Measurements from ENCODE around the gene THSD7B.

The THSD7B gene

DNA sequence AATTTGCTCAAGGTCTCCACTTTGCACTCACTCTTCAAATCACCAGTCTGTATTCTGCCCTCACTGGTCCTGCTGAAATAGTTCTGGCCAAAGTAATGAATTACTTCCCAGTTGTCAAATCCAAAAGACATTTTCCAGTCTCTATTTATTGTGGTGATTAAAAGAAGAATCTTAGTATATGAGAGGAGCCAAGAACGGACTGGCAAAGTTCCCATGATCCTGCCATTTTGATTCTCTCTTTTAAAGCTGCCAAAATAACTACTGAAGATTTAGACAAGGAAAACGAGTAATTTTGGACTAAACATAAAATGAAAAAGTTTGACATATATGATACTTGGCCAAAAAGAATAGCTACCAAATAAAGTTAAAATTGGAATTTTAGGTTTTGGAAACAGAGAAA, 12.0 kb downstream of the THSD7B start:
- H3K27ac ChIP-seq = no peak overlapping the region
- TF ChIP-seq CTCF (conservative IDR thresholded peaks at IDR 0.05) = no peak

DNA sequence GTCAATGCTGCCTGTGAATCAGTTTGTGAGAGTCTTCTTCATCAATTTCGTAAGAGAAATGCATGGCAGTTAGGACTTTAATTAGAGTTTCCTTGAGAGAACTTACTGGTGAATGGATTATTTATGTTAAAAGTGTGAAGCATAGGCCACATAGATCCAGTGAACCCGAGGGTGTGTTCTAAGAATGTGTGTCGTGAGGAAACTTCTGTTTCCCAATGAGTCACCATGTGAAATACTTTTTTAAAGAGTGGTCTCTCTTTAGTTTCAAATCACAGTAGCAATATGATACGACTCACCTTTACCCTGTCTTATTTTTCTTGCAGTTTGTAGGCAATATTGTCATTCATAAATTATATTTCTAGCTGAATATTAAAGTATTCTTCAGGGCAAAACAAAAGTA, 18.5 kb downstream of the THSD7B start:
- TF ChIP-seq CTCF (conservative IDR thresholded peaks at IDR 0.05) = no peak
- H3K27ac ChIP-seq = no peak overlapping the region

GRCh38 chr2:136785215-136785614, 19.9 kb downstream of the THSD7B start:
- TF ChIP-seq CTCF (conservative IDR thresholded peaks at IDR 0.05) = no peak

DNA sequence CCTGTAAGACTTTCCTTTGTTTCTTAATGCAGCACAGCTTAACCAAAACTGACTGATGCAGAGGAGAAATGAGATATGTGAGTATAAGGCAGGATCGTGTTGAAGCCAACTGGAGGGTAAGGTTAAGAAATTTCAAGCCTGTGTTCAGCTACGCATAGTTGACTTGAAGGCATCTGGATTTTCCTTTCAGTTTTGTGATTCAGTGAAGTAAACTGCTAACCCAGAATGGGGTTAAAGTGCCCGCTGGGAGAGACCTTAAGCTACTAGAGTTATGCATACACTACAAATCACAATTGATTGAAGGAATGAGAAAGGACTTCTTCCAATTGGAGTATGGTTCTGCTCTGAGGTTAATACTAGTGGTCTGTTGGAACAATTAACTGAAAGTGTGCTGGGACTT, 22.6 kb downstream of the THSD7B start:
- no peak overlapping the region for H3K27ac ChIP-seq
- no peak for TF ChIP-seq CTCF (conservative IDR thresholded peaks at IDR 0.05)

More at GRCh38 chr2:136785215-136785614, 19.9 kb downstream of the THSD7B start:
- H3K27ac ChIP-seq = no peak overlapping the region

GRCh38 chr2:136796339-136796738, 31.0 kb downstream of the THSD7B start:
- TF ChIP-seq CTCF (conservative IDR thresholded peaks at IDR 0.05) = peak; percentile 21
- no peak overlapping the region for H3K27ac ChIP-seq

DNA sequence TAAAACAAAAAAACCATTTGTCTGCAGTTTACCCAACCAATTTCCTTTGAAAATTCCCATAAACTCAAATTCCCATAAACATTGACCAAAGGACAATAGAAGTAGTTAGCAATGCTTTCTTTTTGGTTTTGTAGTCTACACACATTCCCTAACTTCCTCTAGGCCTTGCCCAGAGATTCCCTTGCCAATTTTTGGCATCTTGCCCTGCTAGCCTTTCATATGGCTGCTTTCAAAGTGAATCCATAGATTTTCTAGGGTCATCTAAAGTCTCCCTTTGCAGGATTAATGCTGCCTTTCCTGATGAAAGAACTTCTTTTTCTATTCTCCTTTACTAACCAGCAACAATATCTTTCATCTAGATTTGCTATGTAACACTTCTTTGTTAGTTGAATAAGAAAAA, 33.4 kb downstream of the THSD7B start:
- TF ChIP-seq CTCF (conservative IDR thresholded peaks at IDR 0.05) = no peak
- no peak overlapping the region for H3K27ac ChIP-seq

- no peak for TF ChIP-seq CTCF (conservative IDR thresholded peaks at IDR 0.05)
- no peak overlapping the region for H3K27ac ChIP-seq
These were observed 36.3 kb downstream of the THSD7B start for GRCh38 chr2:136801661-136802060.

DNA sequence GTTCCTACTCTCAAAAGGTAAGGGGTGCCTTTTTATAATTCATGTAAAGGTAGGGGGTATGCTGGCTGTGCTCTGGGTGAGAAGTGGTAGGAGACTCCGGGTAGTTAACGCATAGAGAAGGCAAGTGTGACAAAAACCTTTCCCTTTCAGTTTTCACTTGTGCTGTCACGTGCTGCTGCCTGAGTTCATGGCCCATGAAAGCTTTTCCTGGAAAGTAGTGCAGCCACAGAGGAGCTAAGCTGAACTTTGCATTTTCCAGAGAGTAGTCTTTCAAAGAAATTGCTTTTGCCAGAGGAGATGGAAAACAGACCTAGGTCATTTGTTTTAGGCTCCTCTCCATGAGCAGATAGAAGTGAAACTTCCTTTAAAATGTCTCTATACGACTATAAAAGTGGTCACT, 44.7 kb downstream of the THSD7B start:
- no peak overlapping the region for H3K27ac ChIP-seq
- no peak for TF ChIP-seq CTCF (conservative IDR thresholded peaks at IDR 0.05)
